Measurements from ENCODE around the gene SKI. TPM values are rescaled to one million over a fixed set of nuclear protein-coding genes. Genes with fewer than 3 reads are reported as not detected.
A peak's percentile ranks its signal among the peaks of the same experiment; 100 is the strongest.

SKI gene
- total RNA-seq, 1 experiment from 2014 or later: 89.5 TPM

DNA sequence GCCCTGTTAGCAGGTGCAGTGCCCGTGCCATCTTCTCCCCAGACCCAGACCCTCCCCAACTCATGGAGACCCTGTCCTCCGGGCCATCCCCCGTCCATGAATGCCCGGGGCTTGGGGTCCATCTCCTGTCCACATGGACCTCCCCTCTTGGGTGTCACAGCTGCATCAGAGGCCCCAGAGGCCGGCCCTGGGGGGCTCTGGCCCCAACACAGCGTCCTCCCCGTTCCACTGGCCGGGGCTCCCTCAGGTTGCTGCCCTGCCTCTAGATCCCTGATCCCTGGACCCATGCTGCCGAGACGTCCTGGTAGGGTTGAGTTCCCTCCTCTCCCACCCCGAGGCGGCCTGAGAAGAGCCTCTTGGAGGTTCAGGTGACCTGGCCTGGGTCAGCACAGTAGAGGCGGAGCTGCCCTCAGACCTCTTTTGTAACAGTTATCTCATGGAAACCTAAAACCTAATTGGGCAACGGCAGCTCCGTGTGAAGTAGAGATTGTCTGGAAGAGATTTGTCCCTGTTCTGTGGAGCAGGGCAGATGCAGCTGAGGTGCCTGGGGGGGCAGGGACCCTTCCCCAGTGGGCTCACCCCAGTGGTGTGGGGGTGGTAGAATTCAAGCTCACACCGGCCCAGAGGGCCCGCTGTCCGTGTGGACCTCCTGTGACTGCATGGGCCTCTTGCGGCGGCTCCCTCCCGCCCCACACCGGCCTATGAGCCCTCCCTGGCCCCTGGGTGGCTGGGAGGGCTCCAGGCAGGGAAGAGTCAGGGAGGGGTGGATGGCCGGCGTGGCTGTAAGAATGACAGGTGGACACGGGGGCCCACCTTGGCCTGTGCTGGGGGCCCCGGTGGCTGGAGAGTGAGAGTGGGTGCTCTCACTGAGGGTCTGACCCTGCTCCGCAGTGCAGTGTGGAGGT is 56.1 kb downstream of the SKI start:
- peaks cover 3 to 4% of the 10 kb centered on the region in 2 experiments; a peak in 4 of 5 replicates for H3K9me3 Mint-ChIP-seq
- Histone ChIP-seq H2AFZ (ENCODE audit: low read length) (no peak overlapping the region), H4K91ac (ENCODE audit: insufficient read length, low read depth, low read length) (no peak overlapping the region), H3K4me2 (ENCODE audit: insufficient read depth, insufficient read length, low read length) (no peak overlapping the region), H2BK12ac (ENCODE audit: insufficient read length, low read depth, low read length) (no peak overlapping the region), H3K56ac (ENCODE audit: insufficient read length, low read depth, low read length) (no peak overlapping the region), H4K8ac (replicated peaks; ENCODE audit: insufficient read length, low read depth, low read length) (no peak overlapping the region), H3K18ac (ENCODE audit: insufficient read length, low read depth, low read length) (no peak overlapping the region), H3K14ac (ENCODE audit: insufficient read depth, low read length) (no peak overlapping the region; the same call in 1 of the 2 replicates), H4K20me1 (ENCODE audit: control insufficient read depth, insufficient read depth, insufficient read length) (no peaks in the 10 kb centered on the region), H2BK5ac (ENCODE audit: insufficient read length, low read length) (no peak overlapping the region), H3K4ac (ENCODE audit: low read depth, low read length) (no peak overlapping the region; the same call in 1 of the 2 replicates), H3K4me1 (ENCODE audit: insufficient read depth, low read length) (no peaks in the 10 kb centered on the region; the same call in 1 of the 2 replicates), H2BK120ac (ENCODE audit: low read depth, low read length, poor library complexity, severe bottlenecking) (no peak overlapping the region), H3K23me2 (ENCODE audit: insufficient read length, low read depth, low read length, poor library complexity, severe bottlenecking) (no peaks in the 10 kb centered on the region), H3T11ph (ENCODE audit: low read length) (no peak overlapping the region), H2AK5ac (ENCODE audit: insufficient read length, low read length) (no peak overlapping the region), H2BK20ac (ENCODE audit: low read depth, low read length, poor library complexity, severe bottlenecking) (no peak overlapping the region), H2BK15ac (ENCODE audit: low read depth, low read length) (no peak overlapping the region), H4K5ac (ENCODE audit: insufficient read length, low read depth, low read length) (no peak overlapping the region), H3K27ac (ENCODE audit: insufficient read length, low read depth, low read length) (no peak overlapping the region), H3K79me2 (ENCODE audit: insufficient read depth, low read length) (peaks cover 18% of the 10 kb centered on the region; the same call in 1 of the 2 replicates), H3K27me3 (ENCODE audit: insufficient read depth, low read length) (no peaks in the 10 kb centered on the region), H3K9ac (ENCODE audit: extremely low read depth, insufficient read length, low read length) (no peak overlapping the region), H3K79me1 (ENCODE audit: insufficient read depth, low read depth, low read length, poor library complexity, severe bottlenecking) (peaks cover 5% of the 10 kb centered on the region), H3K23ac (ENCODE audit: insufficient read length, low read depth, low read length) (no peak overlapping the region), H3K9me3 (ENCODE audit: control insufficient read depth, low read depth, low read length) (no peaks in the 10 kb centered on the region)
- H3K4me1 Mint-ChIP-seq: peaks cover 10 to 21% of the 10 kb centered on the region in 2 experiments
- no peaks in the 10 kb centered on the region for H3K27me3 Mint-ChIP-seq (ENCODE audit: low read depth)
- WGBS (ENCODE audit: extremely low coverage, insufficient read length, low lambda C conversion rate): no CpG with 5 or more reads among the region's 27 CpGs
- peak overlapping the region; percentile 86 to 95 (median 88); a peak in 5 of 7 replicates for H3K27ac Mint-ChIP-seq
- TF ChIP-seq, protein P1, sequence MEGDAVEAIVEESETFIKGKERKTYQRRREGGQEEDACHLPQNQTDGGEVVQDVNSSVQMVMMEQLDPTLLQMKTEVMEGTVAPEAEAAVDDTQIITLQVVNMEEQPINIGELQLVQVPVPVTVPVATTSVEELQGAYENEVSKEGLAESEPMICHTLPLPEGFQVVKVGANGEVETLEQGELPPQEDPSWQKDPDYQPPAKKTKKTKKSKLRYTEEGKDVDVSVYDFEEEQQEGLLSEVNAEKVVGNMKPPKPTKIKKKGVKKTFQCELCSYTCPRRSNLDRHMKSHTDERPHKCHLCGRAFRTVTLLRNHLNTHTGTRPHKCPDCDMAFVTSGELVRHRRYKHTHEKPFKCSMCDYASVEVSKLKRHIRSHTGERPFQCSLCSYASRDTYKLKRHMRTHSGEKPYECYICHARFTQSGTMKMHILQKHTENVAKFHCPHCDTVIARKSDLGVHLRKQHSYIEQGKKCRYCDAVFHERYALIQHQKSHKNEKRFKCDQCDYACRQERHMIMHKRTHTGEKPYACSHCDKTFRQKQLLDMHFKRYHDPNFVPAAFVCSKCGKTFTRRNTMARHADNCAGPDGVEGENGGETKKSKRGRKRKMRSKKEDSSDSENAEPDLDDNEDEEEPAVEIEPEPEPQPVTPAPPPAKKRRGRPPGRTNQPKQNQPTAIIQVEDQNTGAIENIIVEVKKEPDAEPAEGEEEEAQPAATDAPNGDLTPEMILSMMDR (conservative IDR thresholded peaks at IDR 0.05): no peak
- H3K36me3 Mint-ChIP-seq (ENCODE audit: insufficient read depth in 1 of 3, low read depth in 3 of 3): peaks cover 6 to 13% (median 9%) of the 10 kb centered on the region in 3 experiments; a peak in 5 of 7 replicates
- no peak for DNase-seq
- no peak overlapping the region for H3K4me3 Mint-ChIP-seq
